Smooth muscle cell (in vitro differentiated cells): ENCODE results near the gene TEFM. TPM values are rescaled to one million over a fixed set of nuclear protein-coding genes. Genes with fewer than 3 reads are reported as not detected.

Experiments
- DNase-seq: peaks from one replicate; lab custom pipeline; 2025; ENCODE audit not compliant: unreplicated experiment; lab: John Stamatoyannopoulos, UW
- H2AFZ ChIP-seq: fragments of 200-600 bp; sonication (generic); 2 replicates; pipeline ENCODE4 v1.6.0; 2016; ENCODE audit warnings: antibody characterized with exemption, low read depth, mild to moderate bottlenecking
- H3F3A ChIP-seq: fragments of 200-600 bp; sonication (generic); 2 replicates; pipeline ENCODE4 v1.6.0; 2017; ENCODE audit warnings: antibody characterized with exemption, low read depth
- H3K27ac ChIP-seq: fragments of 200-600 bp; sonication (generic); 2 replicates; pipeline ENCODE4 v1.5.1; 2016; ENCODE audit warnings: low read depth, mild to moderate bottlenecking
- H3K27me3 ChIP-seq: fragments of 200-600 bp; sonication (generic); 2 replicates; pipeline ENCODE4 v1.6.1; 2016; ENCODE audit warnings: low read depth, mild to moderate bottlenecking
- H3K36me3 ChIP-seq: fragments of 200-600 bp; sonication (generic); 2 replicates; pipeline ENCODE4 v1.5.1; 2016; ENCODE audit warnings: low read depth
- H3K4me1 ChIP-seq: fragments of 200-600 bp; sonication (generic); 2 replicates; pipeline ENCODE4 v1.5.1; 2016; ENCODE audit warnings: low read depth
- H3K4me2 ChIP-seq: fragments of 200-600 bp; sonication (generic); 2 replicates; pipeline ENCODE4 v1.6.0; 2016; ENCODE audit warnings: mild to moderate bottlenecking
- H3K4me3 ChIP-seq: fragments of 200-600 bp; sonication (generic); 2 replicates; pipeline ENCODE4 v1.5.1; 2016; ENCODE audit warnings: mild to moderate bottlenecking
- H3K79me2 ChIP-seq: fragments of 200-600 bp; sonication (generic); 2 replicates; pipeline ENCODE4 v1.6.0; 2016; ENCODE audit warnings: low read depth, mild to moderate bottlenecking
- H3K9ac ChIP-seq: fragments of 200-600 bp; sonication (generic); 2 replicates; pipeline ENCODE4 v1.6.0; 2016; ENCODE audit warnings: low read depth
- H3K9me3 ChIP-seq: fragments of 200-600 bp; sonication (generic); replicated peaks from 2 replicates; pipeline ENCODE4 v1.5.1; 2016; ENCODE audit warnings: low read depth
- H4K20me1 ChIP-seq: fragments of 200-600 bp; sonication (generic); 2 replicates; pipeline ENCODE4 v1.6.0; 2016; ENCODE audit warnings: low read depth
- CTCF ChIP-seq: fragments of 200-600 bp; sonication (generic); IDR thresholded peaks from 2 replicates; pipeline ENCODE4 v1.5.1; 2017; ENCODE audit warnings: borderline replicate concordance, mild to moderate bottlenecking, antibody characterized with exemption; ENCODE audit not compliant: insufficient read depth, poor library complexity, severe bottlenecking
- WGBS: methylation state at CpG from one replicate; pipeline ENCODE4 v1.1.7; 2016; ENCODE audit warnings: low lambda C conversion rate; 5-methylcytosine and 5-hydroxymethylcytosine counted together
- polyA plus RNA-seq: library from polyadenylated mRNA; unstranded; fragments of >200 nt; fragmentation: Nextera tagmentation; extraction: Ambion mirVana; gene quantifications from 2 replicates; pipeline ENCODE4 v1.2.1, GENCODE V29; 2016
- total RNA-seq: library from RNA; depleted of rRNA; stranded (reverse); fragments of >200 nt; gene quantifications from 2 replicates; pipeline ENCODE4 v1.2.3, GENCODE V29; 2014

TEFM gene
- total and polyA plus RNA-seq, 2 experiments from 2014 or later: 4.9 to 6.1 TPM

- no peaks in the 10 kb centered on the region for H3K4me1 ChIP-seq
- H3F3A ChIP-seq: no peaks in the 10 kb centered on the region
- H4K20me1 ChIP-seq: no peaks in the 10 kb centered on the region
- H3K27ac ChIP-seq: no peak overlapping the region
- H3K36me3 ChIP-seq: no peaks in the 10 kb centered on the region
- no peak overlapping the region for H3K4me2 ChIP-seq
- DNase-seq: no peak
- WGBS: 100% methylated on average over 5 of the region's 5 CpGs
- H3K9me3 ChIP-seq: no peaks in the 10 kb centered on the region
- H3K9ac ChIP-seq: no peak overlapping the region
- no peak for TF ChIP-seq CTCF
- no peaks in the 10 kb centered on the region for H3K79me2 ChIP-seq
- H3K27me3 ChIP-seq: no peaks in the 10 kb centered on the region
- no peak overlapping the region for H3K4me3 ChIP-seq
- H2AFZ ChIP-seq: no peak overlapping the region
Observed at GRCh38 chr17:30886187-30886586, 19.9 kb downstream of the TEFM start.

GRCh38 chr17:30869005-30869404, 37.0 kb downstream of the TEFM start:
- TF ChIP-seq CTCF: no peak
- Histone ChIP-seq H3K36me3 (peaks cover 4% of the 10 kb centered on the region), H3K4me3 (no peak overlapping the region), H3K79me2 (no peaks in the 10 kb centered on the region), H3K9me3 (no peaks in the 10 kb centered on the region), H3K9ac (no peak overlapping the region), H3K4me1 (no peaks in the 10 kb centered on the region), H4K20me1 (no peaks in the 10 kb centered on the region), H3K27ac (no peak overlapping the region), H3F3A (no peaks in the 10 kb centered on the region), H3K4me2 (no peak overlapping the region), H2AFZ (no peak overlapping the region), H3K27me3 (no peaks in the 10 kb centered on the region)
- no peak for DNase-seq
- WGBS: 98% methylated on average over 6 of the region's 6 CpGs

- Histone ChIP-seq H3K36me3 (no peaks in the 10 kb centered on the region), H3K79me2 (no peaks in the 10 kb centered on the region), H2AFZ (no peak overlapping the region), H3F3A (no peaks in the 10 kb centered on the region), H3K27me3 (no peaks in the 10 kb centered on the region), H3K4me3 (no peak overlapping the region), H3K9me3 (no peaks in the 10 kb centered on the region), H3K9ac (no peak overlapping the region), H3K4me2 (no peak overlapping the region), H4K20me1 (no peaks in the 10 kb centered on the region), H3K4me1 (no peaks in the 10 kb centered on the region), H3K27ac (no peak overlapping the region)
- no peak for TF ChIP-seq CTCF
- 100% methylated on average over 1 of the region's 1 CpG for WGBS
- no peak for DNase-seq
Observed at GRCh38 chr17:30864636-30865035, 41.4 kb downstream of the TEFM start.

GRCh38 chr17:30858556-30859250, 47.3 kb downstream of the TEFM start:
- no peaks in the 10 kb centered on the region for H3K4me1 ChIP-seq
- TF ChIP-seq CTCF: no peak

More at GRCh38 chr17:30858556-30859250, 47.3 kb downstream of the TEFM start:
- Histone ChIP-seq H3K4me3 (no peak overlapping the region), H3K27ac (peak overlapping the region; percentile 20), H2AFZ (no peak overlapping the region), H4K20me1 (no peaks in the 10 kb centered on the region), H3F3A (no peaks in the 10 kb centered on the region), H3K9ac (no peak overlapping the region), H3K36me3 (no peaks in the 10 kb centered on the region), H3K9me3 (no peaks in the 10 kb centered on the region), H3K79me2 (no peaks in the 10 kb centered on the region), H3K4me2 (no peak overlapping the region), H3K27me3 (no peaks in the 10 kb centered on the region)
- DNase-seq: no peak
- 82% methylated on average over 9 of the region's 9 CpGs for WGBS
